GM21390 (cell line): ENCODE results near the gene C17orf75.

ENCODE experiments used
- ATAC-seq: cut with Tn5 transposase; IDR thresholded peaks from one replicate; pipeline ENCODE4 v1.9.1; 2021; ENCODE audit not compliant: unreplicated experiment

C17orf75 gene

GRCh38 chr17:32305049-32305448 lies 36.9 kb downstream of the C17orf75 start:
- no peak for ATAC-seq

GRCh38 chr17:32303781-32304288 lies 38.1 kb downstream of the C17orf75 start:
- ATAC-seq = no peak

- no peak for ATAC-seq
Measured at GRCh38 chr17:32302860-32303649, 38.9 kb downstream of the C17orf75 start.

- no peak for ATAC-seq
Measured at GRCh38 chr17:32302037-32302436, 39.9 kb downstream of the C17orf75 start.

- ATAC-seq = no peak
Measured at GRCh38 chr17:32299580-32300164, 42.3 kb downstream of the C17orf75 start.

- no peak for ATAC-seq
Measured at GRCh38 chr17:32298721-32299579, 43.0 kb downstream of the C17orf75 start.

GRCh38 chr17:32298298-32298697 lies 43.7 kb downstream of the C17orf75 start:
- ATAC-seq = no peak

GRCh38 chr17:32297860-32298259 lies 44.1 kb downstream of the C17orf75 start:
- no peak for ATAC-seq

GRCh38 chr17:32297424-32297823 lies 44.5 kb downstream of the C17orf75 start:
- ATAC-seq = no peak

GRCh38 chr17:32292094-32292493 lies 49.9 kb downstream of the C17orf75 start:
- ATAC-seq = no peak

- ATAC-seq = no peak
Measured at GRCh38 chr17:32289471-32290070, 52.4 kb downstream of the C17orf75 start.

- ATAC-seq = no peak
Measured at GRCh38 chr17:32288615-32289014, 53.4 kb downstream of the C17orf75 start.

GRCh38 chr17:32287804-32288511 lies 54.0 kb downstream of the C17orf75 start:
- ATAC-seq = no peak

- no peak for ATAC-seq
Measured at GRCh38 chr17:32286518-32286900, 55.5 kb downstream of the C17orf75 start.

- ATAC-seq = no peak
Measured at GRCh38 chr17:32285746-32286517, 56.0 kb downstream of the C17orf75 start.

- ATAC-seq = no peak
Measured at GRCh38 chr17:32285306-32285705, 56.7 kb downstream of the C17orf75 start.

GRCh38 chr17:32283745-32284201 lies 58.2 kb downstream of the C17orf75 start:
- ATAC-seq = no peak

GRCh38 chr17:32281011-32281451 lies 60.9 kb downstream of the C17orf75 start:
- no peak for ATAC-seq

- no peak for ATAC-seq
Measured at GRCh38 chr17:32279891-32280716, 61.9 kb downstream of the C17orf75 start.
